Measurements from ENCODE around the gene WDFY2.

The WDFY2 gene

DNA sequence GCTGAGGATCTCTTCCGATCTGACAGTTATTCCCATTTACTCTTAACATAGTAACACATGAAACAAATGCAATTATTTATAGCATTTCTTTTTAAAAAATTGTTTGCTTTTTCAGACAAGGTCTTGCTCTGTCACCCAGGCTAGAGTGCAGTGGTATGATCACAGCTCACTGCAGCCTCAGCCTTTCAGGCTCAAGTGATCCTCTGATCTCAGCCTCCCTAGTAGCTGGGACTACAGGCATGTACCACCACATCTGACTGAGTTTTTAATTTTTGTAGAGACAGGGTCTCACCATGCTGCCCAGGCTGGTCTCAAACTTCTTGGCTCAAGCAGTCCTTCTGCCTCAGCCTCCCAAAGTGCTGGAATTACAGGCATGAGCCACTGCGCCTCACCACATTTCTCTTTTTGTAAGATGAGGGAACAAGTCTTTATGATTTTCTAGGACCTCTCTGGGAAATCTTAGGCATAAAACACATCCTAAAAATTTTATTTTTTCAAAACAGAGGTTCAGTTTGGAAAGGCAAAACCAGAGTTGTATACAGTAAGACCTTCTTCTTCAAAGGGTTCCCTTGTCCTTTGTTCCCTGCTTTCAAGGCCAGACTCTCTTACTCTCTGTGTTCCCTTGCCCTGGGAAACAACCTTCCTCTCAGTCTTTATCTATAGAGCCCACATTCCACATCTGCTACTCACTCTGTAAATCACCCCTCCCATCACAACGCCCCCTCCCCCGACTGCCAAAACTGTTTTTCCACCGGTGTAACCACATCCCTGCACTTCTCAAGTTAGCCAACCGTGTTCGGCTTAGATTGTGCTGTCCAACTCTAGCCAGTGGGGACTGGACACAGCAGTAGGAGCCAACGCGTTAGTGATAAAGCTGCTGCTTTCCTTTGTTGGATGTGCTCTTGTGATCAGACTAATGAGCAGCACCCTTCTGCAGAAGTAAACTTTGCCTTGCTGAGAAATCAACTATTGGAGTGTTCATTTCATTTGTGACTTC, 163.5 kb downstream of the WDFY2 start:
- no peak for DNase-seq

DNA sequence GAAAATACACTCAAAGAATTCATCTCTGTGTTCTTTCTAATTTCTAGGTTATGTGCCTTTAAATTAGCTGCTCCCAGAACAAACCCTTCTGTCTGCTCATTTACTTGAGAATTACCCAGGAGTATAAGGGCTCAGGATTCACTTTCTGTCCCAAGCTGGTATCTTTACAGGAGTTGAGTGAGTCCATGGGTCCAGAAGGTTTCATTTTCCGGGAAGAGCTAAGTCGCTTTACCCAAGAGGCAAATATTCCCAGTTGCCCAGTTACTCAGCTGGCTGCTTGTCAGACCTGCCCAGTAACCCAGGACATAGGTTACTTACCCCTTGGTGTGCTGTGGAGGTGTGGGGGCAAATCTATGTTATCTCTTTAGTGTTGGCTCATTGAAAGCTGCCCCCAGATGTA, 172.4 kb downstream of the WDFY2 start:
- DNase-seq = no peak

DNA sequence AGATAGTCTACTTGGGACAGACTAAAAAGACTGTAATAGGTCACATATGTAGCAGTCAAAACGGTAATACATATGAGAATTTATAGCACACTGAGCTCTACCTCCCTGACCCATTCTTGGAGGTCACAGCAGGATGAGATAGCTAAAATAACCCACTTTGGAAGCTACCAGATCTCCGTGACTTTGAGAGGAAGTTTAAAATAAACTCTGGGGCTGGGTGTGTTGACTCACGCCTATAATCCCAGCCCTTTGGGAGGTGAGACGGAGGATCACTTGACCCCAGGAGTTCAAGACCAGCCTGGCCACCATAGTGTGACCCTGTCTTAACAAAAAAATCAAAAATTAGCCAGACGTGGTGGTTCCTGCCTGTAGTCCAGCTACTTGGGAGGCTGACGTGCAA, 174.4 kb downstream of the WDFY2 start:
- peak; percentile 29 for DNase-seq

- DNase-seq = peak; percentile 69
Measured at GRCh38 chr13:51759240-51759639, 175.0 kb downstream of the WDFY2 start.

DNA sequence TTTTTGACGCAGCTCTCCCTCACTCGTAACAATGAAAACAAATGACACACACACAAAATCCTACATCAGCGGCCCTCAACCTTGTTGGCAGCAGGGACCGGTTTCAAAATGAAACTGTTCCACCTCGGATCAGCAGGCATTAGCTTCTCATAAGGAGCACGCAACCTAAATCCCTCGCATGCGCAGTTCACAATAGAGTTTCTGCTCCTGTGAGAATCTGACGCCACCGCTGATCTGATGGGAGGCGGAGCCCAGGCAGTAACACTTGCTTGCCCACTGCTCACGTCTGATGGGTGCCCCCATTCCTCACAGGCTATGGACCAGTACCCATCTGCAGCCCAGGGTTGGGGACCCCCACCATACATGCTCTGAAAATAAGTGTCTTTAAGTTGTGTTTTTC, 176.3 kb downstream of the WDFY2 start:
- DNase-seq = no peak

DNA sequence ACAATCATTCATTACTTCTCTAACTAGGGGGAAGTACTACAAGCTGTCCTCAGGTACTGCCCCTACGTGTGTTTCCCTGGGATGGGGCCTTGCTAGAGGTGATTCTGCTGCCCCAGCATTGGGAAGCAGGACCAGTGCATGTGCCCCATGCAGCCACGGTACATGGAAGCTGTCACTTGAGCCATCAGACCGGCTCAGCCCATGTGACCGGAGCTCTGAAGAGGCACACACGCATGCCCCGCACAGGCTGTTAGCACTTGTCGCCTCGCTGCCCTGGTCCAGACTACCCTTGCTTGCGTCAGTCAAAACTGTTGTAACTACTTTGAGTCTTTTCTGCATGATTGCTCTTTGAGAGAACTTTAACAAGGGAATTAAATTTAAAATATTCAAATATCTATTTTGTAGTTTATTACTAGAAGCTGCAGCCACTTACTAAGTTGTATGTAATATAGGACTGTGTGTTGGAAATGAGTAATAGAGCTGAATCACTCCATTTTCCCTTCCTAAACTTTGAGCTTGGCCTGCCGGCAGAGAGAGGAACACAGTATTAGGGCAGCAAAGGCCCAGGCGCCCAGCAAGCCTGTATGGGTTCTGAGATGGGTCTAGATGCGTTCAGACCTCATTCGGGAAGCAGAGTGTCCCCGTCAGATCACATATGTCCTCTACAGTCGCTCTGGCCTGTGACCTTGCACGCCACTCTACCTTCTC, 177.5 kb downstream of the WDFY2 start:
- peak; percentile 51 for DNase-seq

DNA sequence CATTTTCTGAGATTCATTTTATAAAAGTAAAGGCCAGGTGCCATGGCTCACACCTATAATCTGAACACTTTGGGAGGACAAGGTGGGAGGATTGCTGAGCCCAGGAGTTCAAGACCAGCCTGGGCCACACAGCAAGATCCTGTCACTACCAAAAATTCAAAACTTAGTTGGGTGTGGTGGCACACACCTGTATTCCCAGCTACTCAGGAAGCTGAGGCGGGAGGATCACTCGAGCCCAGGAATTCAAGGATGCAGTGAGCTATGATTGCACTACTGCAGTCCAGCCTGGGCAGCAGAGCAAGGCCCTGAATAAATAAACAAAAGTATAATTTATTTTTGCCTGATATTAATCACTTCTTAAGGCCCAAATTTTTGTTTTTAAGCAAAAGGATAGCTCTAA, 179.2 kb downstream of the WDFY2 start:
- no peak for DNase-seq

DNA sequence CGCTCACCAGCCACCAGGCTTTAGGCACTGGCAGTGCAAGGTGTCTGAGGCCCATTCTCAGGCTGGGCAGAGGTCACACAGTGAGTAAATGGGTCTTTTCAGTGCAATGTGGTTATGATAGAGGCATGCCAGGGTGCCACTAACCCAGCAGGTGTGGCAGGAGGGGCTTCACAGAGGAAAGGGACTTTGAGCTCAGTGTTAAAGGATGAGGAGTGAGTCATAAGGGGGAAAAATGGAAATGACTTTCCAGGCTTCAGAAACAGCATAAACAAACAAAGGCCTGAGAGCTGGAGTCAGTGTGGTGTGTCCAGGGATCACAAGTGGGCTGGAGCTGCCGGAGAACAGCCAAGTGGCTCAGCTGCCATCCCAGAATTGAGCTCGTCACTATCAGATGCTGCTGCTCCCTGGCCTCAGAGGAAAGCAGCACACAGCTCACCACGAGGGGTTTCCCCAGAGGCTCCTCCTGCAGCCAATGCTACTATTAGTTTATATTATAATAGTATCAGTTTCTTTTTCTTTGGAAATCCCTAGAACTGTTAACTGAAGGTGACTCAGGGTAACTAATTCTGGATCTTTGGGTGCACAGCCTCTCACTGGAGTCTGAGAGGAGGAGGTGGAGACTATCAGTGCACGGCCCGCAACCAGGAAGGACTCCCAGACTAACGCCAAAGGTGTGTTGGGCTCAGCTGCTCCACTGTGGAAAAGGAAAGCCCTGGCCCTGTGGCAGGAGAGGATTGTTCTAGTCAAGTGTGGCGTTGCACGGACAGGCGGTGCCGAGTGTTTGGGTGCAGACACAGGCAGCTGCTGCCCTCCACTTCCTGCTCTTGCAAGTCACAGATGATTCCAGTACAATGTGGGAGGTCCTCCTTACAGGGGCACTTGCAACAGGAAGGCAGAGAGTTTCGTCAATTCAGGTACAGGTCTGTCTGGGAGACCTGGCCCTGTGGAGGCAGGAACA, 180.2 kb downstream of the WDFY2 start:
- DNase-seq = peak; percentile 78

GRCh38 chr13:51765142-51765515, 180.9 kb downstream of the WDFY2 start:
- DNase-seq = no peak

GRCh38 chr13:51767100-51767499, 182.8 kb downstream of the WDFY2 start:
- DNase-seq = no peak

- DNase-seq = no peak
Measured at GRCh38 chr13:51768378-51768921, 184.2 kb downstream of the WDFY2 start.

DNA sequence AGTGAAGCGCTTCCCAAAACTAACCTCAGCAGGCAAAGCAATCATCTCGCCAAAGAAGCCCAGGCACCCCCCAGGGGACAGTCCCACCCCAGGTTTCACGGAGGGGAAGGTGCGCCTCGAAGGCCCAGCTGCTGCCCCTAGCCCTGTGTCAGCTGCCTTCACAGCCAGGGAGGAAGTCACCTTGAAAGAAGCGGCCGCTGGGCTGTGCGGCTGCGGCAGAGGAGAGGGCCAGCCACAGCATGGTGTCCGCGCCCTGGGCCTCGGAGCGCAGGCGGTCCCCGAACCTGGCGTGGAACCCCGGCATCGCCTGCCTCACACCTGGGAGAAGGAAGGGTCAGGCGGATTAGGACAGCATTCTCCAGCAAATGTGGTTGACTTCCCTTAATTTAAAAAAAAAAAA, 184.7 kb downstream of the WDFY2 start:
- DNase-seq = no peak

DNA sequence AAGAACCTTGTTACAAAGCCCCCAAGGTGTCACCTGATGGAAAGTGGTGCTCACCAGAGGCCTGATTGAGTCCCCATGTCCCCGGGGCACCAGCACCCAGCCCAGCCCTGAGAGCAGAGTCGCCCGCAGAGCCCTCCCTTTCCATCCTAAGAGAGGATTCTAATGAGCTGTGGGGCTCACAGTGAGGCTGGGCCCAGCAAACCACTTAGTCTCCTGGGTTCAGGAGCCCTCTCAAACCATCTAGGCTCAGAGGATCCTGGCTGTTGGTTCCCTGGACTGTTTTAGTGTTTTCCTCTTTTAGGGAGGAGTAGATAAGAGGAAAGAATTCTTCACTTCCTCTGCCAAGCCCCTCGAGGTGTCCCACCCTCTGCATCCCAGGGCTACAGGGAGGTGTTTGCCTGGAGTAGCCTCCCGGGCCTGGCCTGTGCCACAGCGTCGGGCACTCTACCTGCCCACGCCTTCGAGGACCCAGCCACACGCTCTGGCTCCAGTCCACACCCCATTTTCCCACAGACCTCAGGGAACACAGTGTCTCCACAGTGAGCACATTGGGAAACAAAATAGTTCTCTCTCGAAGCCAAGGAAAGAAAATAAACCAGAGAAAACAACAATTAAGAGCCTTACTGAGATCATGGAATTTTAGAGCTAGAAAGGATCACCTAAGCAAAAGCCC, 185.3 kb downstream of the WDFY2 start:
- DNase-seq = no peak

DNA sequence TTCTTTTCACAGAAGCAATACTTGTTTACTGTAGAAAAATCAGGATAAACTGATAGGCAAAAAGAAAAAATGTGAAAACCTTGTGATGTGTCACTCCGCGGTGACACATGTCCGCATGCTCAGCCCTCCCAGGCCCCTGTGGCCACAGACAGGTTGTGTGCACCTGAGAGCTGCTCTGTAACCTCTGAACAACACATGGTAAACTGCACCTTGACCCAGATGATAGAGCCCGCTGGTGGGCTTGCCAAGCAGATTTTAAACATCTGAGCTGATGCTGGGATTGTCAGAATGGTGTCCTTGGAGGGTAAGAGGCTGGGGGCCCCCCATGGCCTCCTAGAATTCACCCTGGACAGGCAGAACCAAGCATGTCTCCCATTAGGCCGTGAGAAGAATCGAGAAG, 185.9 kb downstream of the WDFY2 start:
- DNase-seq = no peak

DNA sequence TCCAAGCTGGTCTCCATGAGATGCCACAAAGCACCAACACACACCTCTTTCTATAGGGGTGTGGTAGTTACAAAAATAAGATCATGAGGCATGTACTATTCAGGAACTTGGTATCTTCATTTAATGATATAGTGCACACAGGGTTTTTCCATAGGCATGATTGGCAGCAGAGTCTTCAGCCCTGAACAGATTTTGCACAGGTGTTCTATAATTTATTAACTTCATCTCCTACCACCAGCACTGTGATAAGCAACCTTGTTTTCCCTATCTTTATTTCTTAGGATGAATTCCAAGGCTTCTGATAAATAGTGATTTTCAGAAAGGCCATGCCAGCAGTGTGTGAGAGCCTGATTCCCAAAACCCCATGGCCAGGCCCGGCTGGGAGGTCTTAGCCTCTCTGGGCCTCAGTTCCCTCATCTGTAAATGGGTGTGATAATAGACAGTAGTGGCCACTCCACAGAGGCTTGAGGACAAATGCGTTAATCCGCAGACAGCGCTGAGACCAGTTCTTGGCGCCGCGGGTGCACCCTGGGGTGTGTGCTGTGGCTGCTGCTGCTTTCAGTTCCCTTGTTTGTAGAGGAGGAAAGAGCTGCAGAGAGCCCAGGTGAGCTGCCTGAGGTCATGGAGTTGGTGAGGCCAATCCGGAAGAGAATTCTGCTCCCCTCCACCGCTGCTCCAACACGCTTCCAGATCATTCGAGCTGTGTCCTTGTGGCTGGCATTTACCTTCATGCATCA, 186.6 kb downstream of the WDFY2 start:
- no peak for DNase-seq

GRCh38 chr13:51771418-51772104, 187.3 kb downstream of the WDFY2 start:
- no peak for DNase-seq

DNA sequence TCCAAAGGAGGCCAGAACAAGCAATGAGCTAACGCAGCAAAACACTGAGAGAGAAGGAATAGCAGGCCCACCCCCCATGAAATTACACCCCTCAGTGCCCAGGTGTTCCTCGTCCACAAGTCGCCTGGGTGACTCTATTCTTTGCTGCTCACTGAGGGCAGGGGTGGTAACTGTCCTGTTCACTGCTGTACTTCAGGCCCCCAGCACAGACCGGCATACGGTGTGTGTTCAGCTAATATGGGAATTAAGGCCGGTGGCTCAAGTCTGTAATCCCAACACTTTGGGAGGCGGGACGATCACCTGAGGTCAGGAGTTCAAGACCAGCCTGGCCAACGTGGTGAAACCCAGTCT, 187.8 kb downstream of the WDFY2 start:
- no peak for DNase-seq

- no peak for DNase-seq
Measured at GRCh38 chr13:51772781-51773180, 188.5 kb downstream of the WDFY2 start.

DNA sequence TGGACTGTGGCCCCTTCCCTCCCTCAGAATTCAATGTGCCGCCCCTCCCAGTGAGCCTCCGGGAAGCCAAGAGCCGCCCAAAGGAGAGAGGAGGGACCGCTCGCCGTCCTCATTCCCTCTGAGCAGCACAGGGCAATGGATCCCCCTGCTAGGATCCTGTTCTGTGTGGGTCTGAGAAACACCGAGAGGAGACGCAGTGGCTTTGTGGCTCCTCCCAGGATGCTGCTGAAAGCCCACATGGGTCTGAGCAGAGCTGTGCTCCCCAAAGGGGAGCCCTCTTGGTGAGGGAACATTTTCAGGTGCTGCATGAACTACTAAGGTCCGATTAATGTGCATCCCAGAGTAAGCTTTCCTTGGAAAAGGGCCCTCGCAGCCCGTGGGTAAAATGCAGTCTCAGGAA, 189.3 kb downstream of the WDFY2 start:
- DNase-seq = no peak

GRCh38 chr13:51776179-51776578, 191.9 kb downstream of the WDFY2 start:
- DNase-seq = no peak

DNA sequence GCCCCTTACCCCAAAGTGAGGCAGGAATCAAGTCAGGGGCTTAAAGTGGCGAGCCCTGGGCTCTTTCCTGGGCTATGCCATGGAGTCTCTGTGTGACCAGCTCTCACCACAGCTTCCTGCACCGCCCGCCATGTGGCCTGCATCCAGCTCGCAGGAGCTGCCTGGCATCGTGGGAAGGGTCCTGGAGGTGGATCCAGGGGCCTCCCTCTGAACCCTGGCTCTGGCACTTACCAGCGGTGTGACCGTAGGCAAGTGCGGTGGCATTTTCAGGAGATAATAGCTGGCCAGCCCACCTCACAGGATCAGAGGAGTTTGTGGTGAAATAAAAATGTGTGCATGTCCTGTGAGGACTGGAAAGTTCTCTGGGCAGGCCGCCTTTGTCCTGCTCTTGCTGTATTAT, 193.7 kb downstream of the WDFY2 start:
- DNase-seq = no peak

Data from HCEC 1CT (cell line).